ENCODE results near the gene GOLGA8R.
"Not testable (repeated sequence)": the region's sequence is repeated elsewhere in the genome, so short reads cannot be mapped to it uniquely, and the experiment has no call there.

GOLGA8R gene

DNA sequence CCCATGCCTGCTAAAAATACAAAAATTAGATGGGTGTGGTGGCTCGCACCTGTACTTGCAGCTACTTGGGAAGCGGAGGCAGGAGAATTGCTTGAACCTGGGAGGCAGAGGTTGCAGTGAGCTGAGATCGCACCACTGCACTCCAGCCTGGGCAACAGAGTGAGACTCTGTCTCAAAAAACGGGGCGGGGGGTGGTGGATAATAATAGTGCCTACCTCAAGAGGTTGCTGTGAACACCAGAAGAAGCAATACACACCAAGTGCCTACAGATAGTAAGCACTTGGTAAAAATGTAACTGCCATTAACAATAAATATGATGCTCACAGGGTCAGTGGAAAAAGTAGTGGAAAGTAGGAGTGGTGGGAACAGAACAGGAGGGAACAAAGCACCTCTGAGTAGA lies 21.8 kb upstream of the GOLGA8R start:
- H3K27me3 ChIP-seq (ENCODE audit: insufficient read depth, low read length, poor library complexity); H3K79me2 ChIP-seq (ENCODE audit: control insufficient read depth, insufficient read depth, low read length); H3K4me2 ChIP-seq (ENCODE audit: low read length); H3K4ac ChIP-seq (ENCODE audit: low read depth, low read length); H3K23ac ChIP-seq (ENCODE audit: low read length); H3K18ac ChIP-seq (ENCODE audit: low read length); H3K36me3 ChIP-seq (ENCODE audit: control insufficient read depth, insufficient read depth, low read length); H2BK120ac ChIP-seq (ENCODE audit: low read depth, low read length); H2AK5ac ChIP-seq (ENCODE audit: low read length); H3K4me1 ChIP-seq (ENCODE audit: control insufficient read depth, low read depth, low read length); H2BK5ac ChIP-seq (ENCODE audit: low read length); H4K5ac ChIP-seq (ENCODE audit: low read length); H3K9ac ChIP-seq (ENCODE audit: low read length); H3K4me3 ChIP-seq (ENCODE audit: low read length); H3K79me1 ChIP-seq (ENCODE audit: low read length); H3K56ac ChIP-seq (ENCODE audit: low read length); H4K8ac ChIP-seq (ENCODE audit: low read depth, low read length); DNase-seq; H2BK15ac ChIP-seq (replicated peaks; ENCODE audit: low read depth); H3K27ac ChIP-seq (ENCODE audit: low read depth, low read length): not testable (repeated sequence)
- WGBS (ENCODE audit: extremely low coverage, insufficient coverage, low lambda C conversion rate), result no CpG with 5 or more reads among the region's 5 CpGs

DNA sequence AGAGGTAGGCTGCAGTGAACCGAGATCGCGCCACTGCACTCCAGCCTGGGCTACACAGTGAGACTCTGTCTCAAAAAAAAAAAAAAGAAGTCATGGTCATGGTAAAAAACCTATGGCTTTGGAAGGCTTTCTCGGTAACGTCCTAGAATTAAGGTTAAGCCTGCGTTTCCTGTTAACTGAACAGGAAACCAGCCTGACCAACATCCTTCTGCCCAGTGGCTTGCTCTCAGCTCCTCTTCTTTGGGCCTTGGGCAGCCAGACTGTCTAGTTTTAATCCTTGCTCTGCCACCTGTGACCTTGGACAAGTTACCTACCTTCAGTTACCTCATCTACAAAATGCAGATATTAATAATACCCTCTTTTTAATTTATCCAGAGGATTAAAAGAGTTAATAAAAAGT lies 6.7 kb upstream of the GOLGA8R start:
- H3K27me3 ChIP-seq (ENCODE audit: insufficient read depth, low read length, poor library complexity); H3K4me2 ChIP-seq (ENCODE audit: low read length); H2BK120ac ChIP-seq (ENCODE audit: low read depth, low read length); H3K4me3 ChIP-seq (ENCODE audit: low read length); H4K8ac ChIP-seq (ENCODE audit: low read depth, low read length); H3K36me3 ChIP-seq (ENCODE audit: control insufficient read depth, insufficient read depth, low read length); H3K23ac ChIP-seq (ENCODE audit: low read length); H3K9ac ChIP-seq (ENCODE audit: low read length); H3K79me1 ChIP-seq (ENCODE audit: low read length); H3K4me1 ChIP-seq (ENCODE audit: control insufficient read depth, low read depth, low read length); H4K5ac ChIP-seq (ENCODE audit: low read length); DNase-seq; H2AK5ac ChIP-seq (ENCODE audit: low read length); H3K27ac ChIP-seq (ENCODE audit: low read depth, low read length); H3K4ac ChIP-seq (ENCODE audit: low read depth, low read length); H3K18ac ChIP-seq (ENCODE audit: low read length); H3K56ac ChIP-seq (ENCODE audit: low read length); H2BK5ac ChIP-seq (ENCODE audit: low read length); H3K79me2 ChIP-seq (ENCODE audit: control insufficient read depth, insufficient read depth, low read length); H2BK15ac ChIP-seq (replicated peaks; ENCODE audit: low read depth): not testable (repeated sequence)
- WGBS (ENCODE audit: extremely low coverage, insufficient coverage, low lambda C conversion rate), result no CpG with 5 or more reads among the region's 6 CpGs

DNA sequence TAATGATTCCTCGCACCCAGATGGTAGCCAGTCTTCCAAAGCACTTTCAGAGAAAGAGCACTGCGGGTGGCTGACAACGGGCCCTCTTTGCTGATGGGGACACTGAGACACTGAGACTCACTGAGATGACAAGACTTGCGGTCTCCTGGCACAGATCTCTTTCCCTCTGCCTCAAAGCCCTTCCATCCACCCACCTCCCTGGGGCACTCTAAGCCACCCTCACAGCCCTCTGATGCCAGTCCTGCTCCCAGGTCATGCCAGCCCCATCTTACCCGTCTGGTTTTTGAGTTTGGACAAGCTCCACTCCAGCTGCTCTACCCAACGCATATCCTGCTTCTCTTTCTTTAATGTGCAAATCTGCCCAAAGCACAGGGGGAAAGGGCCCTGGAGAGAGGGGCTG lies 6.4 kb downstream of the GOLGA8R start:
- not testable (repeated sequence) for H3K27ac ChIP-seq (ENCODE audit: low read depth, low read length)

DNA sequence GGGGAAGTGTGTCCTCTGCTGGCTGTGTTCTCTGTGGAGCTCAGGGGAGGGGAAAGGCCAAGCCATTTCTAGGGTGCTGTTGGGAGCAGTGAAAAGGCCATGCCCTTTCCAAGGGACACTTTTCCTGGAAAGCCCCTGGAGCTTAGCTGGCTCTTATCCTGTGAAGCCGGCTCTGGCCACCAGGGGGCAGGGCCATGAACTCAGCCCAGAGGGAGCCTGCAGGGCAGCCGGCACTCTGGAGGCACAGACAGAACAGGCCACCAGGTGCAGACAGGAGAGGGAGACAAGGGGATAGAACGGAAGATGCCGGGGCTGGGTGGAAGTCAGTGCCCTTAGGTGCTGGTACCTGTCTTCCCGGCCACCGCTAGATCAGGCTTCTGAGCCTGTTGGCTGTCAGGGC lies 15.1 kb downstream of the GOLGA8R start:
- H3K56ac ChIP-seq (ENCODE audit: low read length); H3K18ac ChIP-seq (ENCODE audit: low read length); H4K8ac ChIP-seq (ENCODE audit: low read depth, low read length); H3K4ac ChIP-seq (ENCODE audit: low read depth, low read length); H3K79me1 ChIP-seq (ENCODE audit: low read length); H3K27me3 ChIP-seq (ENCODE audit: insufficient read depth, low read length, poor library complexity); H3K4me3 ChIP-seq (ENCODE audit: low read length); H2BK120ac ChIP-seq (ENCODE audit: low read depth, low read length); H3K23ac ChIP-seq (ENCODE audit: low read length); H2AK5ac ChIP-seq (ENCODE audit: low read length); H3K36me3 ChIP-seq (ENCODE audit: control insufficient read depth, insufficient read depth, low read length); H3K9ac ChIP-seq (ENCODE audit: low read length); DNase-seq; H4K5ac ChIP-seq (ENCODE audit: low read length); H2BK15ac ChIP-seq (replicated peaks; ENCODE audit: low read depth); H3K79me2 ChIP-seq (ENCODE audit: control insufficient read depth, insufficient read depth, low read length); H3K4me2 ChIP-seq (ENCODE audit: low read length); H2BK5ac ChIP-seq (ENCODE audit: low read length); H3K4me1 ChIP-seq (ENCODE audit: control insufficient read depth, low read depth, low read length); H3K27ac ChIP-seq (ENCODE audit: low read depth, low read length): not testable (repeated sequence)
- WGBS (ENCODE audit: extremely low coverage, insufficient coverage, low lambda C conversion rate), result no CpG with 5 or more reads among the region's 6 CpGs

More for the DNA sequence above, 6.4 kb downstream of the GOLGA8R start:
- not testable (repeated sequence) for H3K79me1 ChIP-seq (ENCODE audit: low read length); H3K4me3 ChIP-seq (ENCODE audit: low read length); H3K4me2 ChIP-seq (ENCODE audit: low read length); H3K56ac ChIP-seq (ENCODE audit: low read length); H3K36me3 ChIP-seq (ENCODE audit: control insufficient read depth, insufficient read depth, low read length); H4K8ac ChIP-seq (ENCODE audit: low read depth, low read length); H3K4me1 ChIP-seq (ENCODE audit: control insufficient read depth, low read depth, low read length); H3K27me3 ChIP-seq (ENCODE audit: insufficient read depth, low read length, poor library complexity); H3K79me2 ChIP-seq (ENCODE audit: control insufficient read depth, insufficient read depth, low read length); H2BK5ac ChIP-seq (ENCODE audit: low read length); H3K4ac ChIP-seq (ENCODE audit: low read depth, low read length); H2AK5ac ChIP-seq (ENCODE audit: low read length); H3K9ac ChIP-seq (ENCODE audit: low read length); H3K18ac ChIP-seq (ENCODE audit: low read length); H3K23ac ChIP-seq (ENCODE audit: low read length); H2BK120ac ChIP-seq (ENCODE audit: low read depth, low read length); H2BK15ac ChIP-seq (replicated peaks; ENCODE audit: low read depth); H4K5ac ChIP-seq (ENCODE audit: low read length)
- peak; percentile 1 for DNase-seq
- WGBS (ENCODE audit: extremely low coverage, insufficient coverage, low lambda C conversion rate), result no CpG with 5 or more reads among the region's 6 CpGs

DNA sequence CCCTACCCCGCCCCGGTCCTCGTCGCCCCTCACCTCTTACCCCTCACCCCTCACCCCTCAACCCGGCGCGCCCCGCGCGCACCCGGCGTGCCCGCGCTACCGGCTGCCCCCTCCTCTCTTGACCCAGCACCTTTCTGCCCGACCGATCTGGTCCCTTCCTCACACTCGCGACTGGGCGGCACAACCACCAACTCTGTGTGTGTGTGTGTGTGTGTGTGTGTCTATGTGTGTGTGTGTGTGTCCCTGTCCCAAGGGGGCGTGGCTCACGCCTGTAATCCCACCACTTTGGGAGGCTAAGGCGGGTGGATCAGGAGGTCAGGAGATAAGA lies 20.4 kb downstream of the GOLGA8R start:
- H3K56ac ChIP-seq (ENCODE audit: low read length); DNase-seq; H4K8ac ChIP-seq (ENCODE audit: low read depth, low read length); H3K79me1 ChIP-seq (ENCODE audit: low read length); H2BK120ac ChIP-seq (ENCODE audit: low read depth, low read length); H3K36me3 ChIP-seq (ENCODE audit: control insufficient read depth, insufficient read depth, low read length); H3K27me3 ChIP-seq (ENCODE audit: insufficient read depth, low read length, poor library complexity); H3K27ac ChIP-seq (ENCODE audit: low read depth, low read length); H3K4me2 ChIP-seq (ENCODE audit: low read length); H3K4ac ChIP-seq (ENCODE audit: low read depth, low read length); H3K4me1 ChIP-seq (ENCODE audit: control insufficient read depth, low read depth, low read length); H4K5ac ChIP-seq (ENCODE audit: low read length); H2BK5ac ChIP-seq (ENCODE audit: low read length); H3K18ac ChIP-seq (ENCODE audit: low read length); H3K79me2 ChIP-seq (ENCODE audit: control insufficient read depth, insufficient read depth, low read length); H2AK5ac ChIP-seq (ENCODE audit: low read length); H3K9ac ChIP-seq (ENCODE audit: low read length); H3K23ac ChIP-seq (ENCODE audit: low read length); H2BK15ac ChIP-seq (replicated peaks; ENCODE audit: low read depth); H3K4me3 ChIP-seq (ENCODE audit: low read length): not testable (repeated sequence)
- no CpG with 5 or more reads among the region's 23 CpGs for WGBS (ENCODE audit: extremely low coverage, insufficient coverage, low lambda C conversion rate)

DNA sequence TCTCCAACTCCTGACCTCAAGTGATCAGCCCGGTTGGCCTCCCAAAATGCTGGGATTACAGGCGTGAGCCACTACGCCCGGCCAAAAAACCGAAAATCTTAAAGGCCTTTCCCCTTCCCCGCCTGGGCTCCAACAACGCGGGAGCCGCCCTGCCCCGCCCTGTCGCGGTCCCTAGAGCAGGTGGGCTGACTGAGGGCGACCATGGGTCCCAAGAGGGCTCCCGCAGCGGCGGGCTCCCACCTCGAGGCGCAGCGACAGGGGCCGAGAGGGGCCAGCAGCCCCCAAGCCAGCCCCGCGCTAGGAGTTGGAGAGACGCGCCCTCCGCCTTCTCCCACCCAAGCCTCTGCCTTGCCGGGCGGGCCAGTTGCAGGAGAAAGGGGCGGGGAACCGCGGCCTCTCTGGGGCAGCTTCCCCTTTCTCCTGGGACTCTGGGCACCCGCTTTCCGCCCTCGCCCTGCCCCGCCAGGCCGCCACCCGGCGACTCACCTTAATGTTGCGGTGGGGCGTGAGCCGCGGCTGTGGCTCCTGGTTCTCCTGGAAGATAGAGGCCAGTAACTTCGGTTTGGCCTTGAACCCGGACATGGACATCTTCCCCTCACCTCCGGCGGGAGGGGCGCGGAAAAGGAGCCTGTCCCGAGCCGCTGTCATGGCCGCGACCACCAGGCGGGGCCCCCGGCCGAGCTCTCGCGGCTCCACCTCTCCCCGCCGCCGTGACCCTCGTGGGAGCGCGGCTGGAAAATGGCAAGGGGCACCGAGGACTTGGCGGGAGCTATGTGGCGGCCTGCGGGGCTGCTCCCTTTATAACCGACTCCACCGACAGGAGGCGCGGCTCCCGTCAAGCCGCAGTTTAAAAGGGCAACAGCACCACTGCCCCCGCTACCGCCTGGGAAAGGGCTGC lies 21.0 kb downstream of the GOLGA8R start, which contains the start of gene CHRFAM7A:
CHRFAM7A (minus strand) TSS at position 775 of the 898 bp plus-strand sequence. CDS start 10,189 bp downstream, outside the sequence.
- H3K79me2 ChIP-seq (ENCODE audit: control insufficient read depth, insufficient read depth, low read length); H2AK5ac ChIP-seq (ENCODE audit: low read length); H3K4me3 ChIP-seq (ENCODE audit: low read length); H3K27ac ChIP-seq (ENCODE audit: low read depth, low read length); H3K4ac ChIP-seq (ENCODE audit: low read depth, low read length); H3K4me2 ChIP-seq (ENCODE audit: low read length); H3K23ac ChIP-seq (ENCODE audit: low read length); H2BK120ac ChIP-seq (ENCODE audit: low read depth, low read length); H3K36me3 ChIP-seq (ENCODE audit: control insufficient read depth, insufficient read depth, low read length); H3K9ac ChIP-seq (ENCODE audit: low read length); H2BK15ac ChIP-seq (replicated peaks; ENCODE audit: low read depth); H3K27me3 ChIP-seq (ENCODE audit: insufficient read depth, low read length, poor library complexity); H3K56ac ChIP-seq (ENCODE audit: low read length); DNase-seq; H2BK5ac ChIP-seq (ENCODE audit: low read length); H3K18ac ChIP-seq (ENCODE audit: low read length); H3K4me1 ChIP-seq (ENCODE audit: control insufficient read depth, low read depth, low read length); H4K8ac ChIP-seq (ENCODE audit: low read depth, low read length); H3K79me1 ChIP-seq (ENCODE audit: low read length); H4K5ac ChIP-seq (ENCODE audit: low read length): not testable (repeated sequence)
- no CpG with 5 or more reads among the region's 74 CpGs for WGBS (ENCODE audit: extremely low coverage, insufficient coverage, low lambda C conversion rate)

Measured in mesendoderm (in vitro differentiated cells).